K562 (cell line): ENCODE measurements around the gene CYP46A1. TPM values are rescaled to one million over a fixed set of nuclear protein-coding genes. Genes with fewer than 3 reads are reported as not detected.

Source experiments
- ATAC-seq: fragments of 200-7000 bp; cut with Tn5 transposase; 3 replicates; pipeline ENCODE4 v1.9.1; 2020; ENCODE audit warnings: moderate library complexity
- BruUV-seq: library from RNA; stranded (reverse); fragments of 400-500 nt; replicated peaks from 2 replicates; lab custom pipeline; 2021; lab: Mats Ljungman, UMichigan
- CTCF ChIA-PET: fragments of 300-600 bp; formaldehyde crosslinking; extraction: SDS; loops from one replicate; lab custom pipeline; 2021; ENCODE audit warnings: low intra/inter-chr PET ratio; lab: Yijun Ruan, JAX
- POLR2A ChIA-PET: fragments of 300-600, 350-650 bp; sonication (Branson Sonifier 250); formaldehyde crosslinking; extraction: SDS; loops from one replicate; lab custom pipeline; 2021; ENCODE audit warnings: antibody characterized with exemption, inconsistent platforms; lab: Yijun Ruan, JAX
- DNase-seq, 4 experiments: peaks; one replicate each; pipeline versions ENCODE4 v3.0.0 to v3.0.0-alpha.2; 2011 to 2018; ENCODE audit warnings: low spot score in 3 of 4, mixed read lengths in 3 of 4; ENCODE audit errors: extremely low read depth in 1 of 4
- FAIRE-seq: peaks from 2 replicates; lab custom pipeline; 2011; peaks lifted over from hg19 to GRCh38; lab: Jason Lieb, UNC
- H2AFZ ChIP-seq: 2 replicates; pipeline ENCODE4 v1.6.0; 2011; ENCODE audit warnings: low read depth, low read length, control low read depth, inconsistent platforms
- H3K27ac ChIP-seq: fragments of 200-600 bp; 3 replicates; pipeline ENCODE4 v1.8.0; 2011; ENCODE audit warnings: low read depth, mild to moderate bottlenecking, control low read depth, inconsistent platforms, low read length, moderate library complexity, mixed read lengths; ENCODE audit errors: extremely low read depth
- H3K27me3 ChIP-seq, 2 experiments: fragments of 300-600 bp in 1 of 2; 2 replicates in 1 of 2; 3 replicates in 1 of 2; pipeline versions ENCODE4 v1.6.0 to v1.8.0; 2011; ENCODE audit warnings: inconsistent platforms in 2 of 2, low read length in 2 of 2, mild to moderate bottlenecking in 1 of 2, mixed read lengths in 1 of 2, moderate library complexity in 1 of 2; ENCODE audit not compliant: control insufficient read depth in 2 of 2, insufficient read depth in 2 of 2
- H3K36me3 ChIP-seq: fragments of 300-600 bp; 3 replicates; pipeline ENCODE4 v1.8.0; 2011; ENCODE audit warnings: mild to moderate bottlenecking, low read length, inconsistent platforms; ENCODE audit not compliant: control insufficient read depth, insufficient read depth
- H3K4me1 ChIP-seq, 2 experiments: fragments of 200-600 bp in 1 of 2; replicated peaks in 1 of 2; 2 replicates in 1 of 2; 3 replicates in 1 of 2; pipeline versions ENCODE4 v1.5.1 to v1.8.0; 2011; ENCODE audit warnings: inconsistent platforms in 2 of 2, low read length in 2 of 2, mild to moderate bottlenecking in 1 of 2, mixed read lengths in 1 of 2, moderate library complexity in 1 of 2; ENCODE audit not compliant: control insufficient read depth in 2 of 2, insufficient read depth in 2 of 2
- H3K4me2 ChIP-seq: 2 replicates; pipeline ENCODE4 v1.6.1; 2011; ENCODE audit warnings: low read length, control low read depth, inconsistent platforms, mixed read lengths; ENCODE audit not compliant: insufficient read depth
- H3K4me3 ChIP-seq: fragments of 200-600 bp; sonication (generic), shearing (Covaris generic); 2 replicates; pipeline ENCODE4 v1.5.1; 2016; ENCODE audit warnings: control low read depth, inconsistent platforms
- H3K79me2 ChIP-seq: fragments of 200-600 bp; 3 replicates; pipeline ENCODE4 v1.8.0; 2011; ENCODE audit warnings: low read length, inconsistent platforms; ENCODE audit not compliant: control insufficient read depth, insufficient read depth
- H3K9ac ChIP-seq, 2 experiments: 2 replicates each; pipeline versions ENCODE4 v1.6.0 to v1.6.1; 2011; ENCODE audit warnings: low read depth in 2 of 2, low read length in 2 of 2, control low read depth in 1 of 2, inconsistent platforms in 1 of 2, mild to moderate bottlenecking in 1 of 2, mixed read lengths in 1 of 2; ENCODE audit not compliant: insufficient read depth in 1 of 2
- H3K9me1 ChIP-seq: one replicate; pipeline ENCODE4 v1.6.0; 2011; ENCODE audit warnings: inconsistent platforms, mild to moderate bottlenecking, low read length, moderate library complexity; ENCODE audit not compliant: control insufficient read depth, insufficient read depth
- H3K9me3 ChIP-seq: replicated peaks from 2 replicates; pipeline ENCODE4 v1.5.1; 2011; ENCODE audit warnings: low read depth, low read length, inconsistent platforms; ENCODE audit not compliant: control insufficient read depth, insufficient read depth
- H4K20me1 ChIP-seq: replicated peaks from 2 replicates; pipeline ENCODE4 v1.6.1; 2011; ENCODE audit warnings: low read length, inconsistent platforms, mixed read lengths; ENCODE audit not compliant: control insufficient read depth, insufficient read depth
- HOXB6 ChIP-seq: fragments of 250-450 bp; sonication (Bioruptor Pico); IDR thresholded peaks from 2 replicates; pipeline ENCODE4 v1.5.1; 2022; ENCODE audit warnings: mild to moderate bottlenecking, borderline replicate concordance
- WGBS: fragments of 100-300 bp; shearing (Covaris generic); methylation state at CpG from one replicate; pipeline ENCODE4 v1.1.6; 2016; ENCODE audit warnings: low coverage, mixed read lengths; ENCODE audit not compliant: insufficient coverage; ENCODE audit errors: missing lambda C conversion rate; 5-methylcytosine and 5-hydroxymethylcytosine counted together
- in situ Hi-C: fragments of 300-500 bp; cut with MboI; formaldehyde crosslinking; loops from 4 replicates; pipeline ENCODE4 v1.15.0; 2018; ENCODE audit warnings: inconsistent platforms, mixed read lengths
- intact Hi-C: fragments of 100-400 bp; cut with micrococcal nuclease; formaldehyde crosslinking; loops from 2 replicates; pipeline ENCODE4 v1.14.2; 2022
- polyA plus RNA-seq, 8 experiments: library from polyadenylated mRNA; depleted of rRNA in 4 of 8; stranded (reverse) in 5 of 8; unstranded in 3 of 8; fragments of >200 nt; fragmentation: Nextera tagmentation in 2 of 8; fragmentation: Illumina TruSeq in 1 of 8; extraction: Ambion mirVana in 2 of 8; extraction: Trizol in 1 of 8; gene quantifications; 2 replicates each; pipeline versions ENCODE4 v1.2.1 to v1.2.3, GENCODE V29; 2011 to 2014; ENCODE audit warnings: inconsistent platforms in 1 of 8, missing spikeins in 1 of 8
- total RNA-seq, 7 experiments: library from RNA; depleted of rRNA in 6 of 7; stranded (reverse); fragments of >200 nt in 6 of 7; fragmentation: Illumina TruSeq in 2 of 7; extraction: Trizol in 2 of 7; gene quantifications; 2 replicates each; pipeline versions ENCODE4 v1.2.1 to v1.2.3, GENCODE V29; 2011 to 2021; ENCODE audit warnings: low replicate concordance in 1 of 7
- TF ChIP-seq, protein P1 (sequence below): fragments of 250-450 bp; sonication (Bioruptor Pico); IDR thresholded peaks from 2 replicates; pipeline ENCODE4 v1.4.0; 2020; ENCODE audit warnings: borderline replicate concordance

The CYP46A1 gene
- total and polyA plus RNA-seq, 9 of the 15 experiments (the other 6 are each of a cell fraction or from before 2014, with no cell fraction given): not detected

DNA sequence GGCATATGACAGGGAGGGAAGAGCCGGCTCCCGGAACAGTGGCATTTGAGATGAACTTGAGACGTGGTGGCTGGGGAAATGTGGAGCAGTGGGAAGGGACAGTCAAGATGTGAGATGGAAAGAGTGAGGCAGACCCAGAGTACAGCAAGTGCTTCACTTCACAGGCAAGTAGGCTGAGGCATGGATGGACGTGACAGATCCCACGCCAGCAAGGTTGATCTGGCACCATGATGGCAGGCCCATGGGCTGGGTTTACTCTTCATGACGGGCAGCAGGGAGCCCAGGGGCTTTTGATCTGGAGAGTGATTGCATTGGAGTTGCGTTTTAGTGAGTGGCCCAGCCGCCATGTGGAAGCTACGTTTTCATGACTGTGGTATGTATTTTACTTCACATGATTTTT, 91.3 kb downstream of the CYP46A1 start:
- Histone ChIP-seq H3K9me1 (no peaks in the 10 kb centered on the region), H3K9me3 (no peaks in the 10 kb centered on the region), H3K36me3 (no peaks in the 10 kb centered on the region), H3K9ac (no peak overlapping the region), H3K4me1 (no peaks in the 10 kb centered on the region), H3K27me3 (peaks cover 6 to 14% of the 10 kb centered on the region in 2 experiments; a peak in 4 of 5 replicates), H3K27ac (no peak overlapping the region), H4K20me1 (no peaks in the 10 kb centered on the region), H3K79me2 (no peaks in the 10 kb centered on the region), H2AFZ (no peak overlapping the region), H3K4me3 (no peak overlapping the region), H3K4me2 (no peak overlapping the region)
- intact Hi-C loops: no loop called here
- under 1% methylated on average over 9 of the region's 9 CpGs for WGBS
- FAIRE-seq (no peak), DNase-seq (no peak), ATAC-seq (no peak)
- TF ChIP-seq, protein P1, sequence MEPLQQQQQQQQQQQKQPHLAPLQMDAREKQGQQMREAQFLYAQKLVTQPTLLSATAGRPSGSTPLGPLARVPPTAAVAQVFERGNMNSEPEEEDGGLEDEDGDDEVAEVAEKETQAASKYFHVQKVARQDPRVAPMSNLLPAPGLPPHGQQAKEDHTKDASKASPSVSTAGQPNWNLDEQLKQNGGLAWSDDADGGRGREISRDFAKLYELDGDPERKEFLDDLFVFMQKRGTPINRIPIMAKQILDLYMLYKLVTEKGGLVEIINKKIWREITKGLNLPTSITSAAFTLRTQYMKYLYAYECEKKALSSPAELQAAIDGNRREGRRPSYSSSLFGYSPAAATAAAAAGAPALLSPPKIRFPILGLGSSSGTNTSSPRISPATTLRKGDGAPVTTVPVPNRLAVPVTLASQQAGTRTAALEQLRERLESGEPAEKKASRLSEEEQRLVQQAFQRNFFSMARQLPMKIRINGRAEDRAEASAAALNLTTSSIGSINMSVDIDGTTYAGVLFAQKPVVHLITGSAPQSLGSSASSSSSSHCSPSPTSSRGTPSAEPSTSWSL (CRISPR knock-in tag): no peak
- TF ChIP-seq HOXB6 (CRISPR knock-in tag): no peak
- in situ Hi-C loops: no loop called here
- ChIA-PET CTCF (no interaction called here), POLR2A (interaction anchor here (0.6 to 2.2 kb wide), 2 partner anchors 10 to 20 kb away, joined by 4 to 5 read pairs; no protein-coding TSS in a partner anchor)
- BruUV-seq: no TSS peak

Other genes starting within 250 kb of the CYP46A1 start
- 24.4 and 26.5 TPM in 2 replicates for gene SETD3, start 203.4 kb upstream of the CYP46A1 start, total RNA-seq (2014; rRNA removed)
- gene SETD3, start 203.4 kb upstream of the CYP46A1 start, total RNA-seq (2014; rRNA removed; fragmentation: Illumina TruSeq; extraction: Trizol): 35.2 and 43.2 TPM in 2 replicates
- 33.5 and 35.9 TPM in 2 replicates for gene SETD3, start 203.4 kb upstream of the CYP46A1 start, total RNA-seq (2015; rRNA removed; fragmentation: Illumina TruSeq; extraction: Trizol)
- gene SETD3, start 203.4 kb upstream of the CYP46A1 start, total RNA-seq (2021): 32.4 and 36.6 TPM in 2 replicates
- 21.2 and 24.6 TPM in 2 replicates for gene SETD3, start 203.4 kb upstream of the CYP46A1 start, polyA plus RNA-seq (2011; rRNA removed)
- gene SETD3, start 203.4 kb upstream of the CYP46A1 start, polyA plus RNA-seq (2014; fragmentation: Illumina TruSeq; extraction: Trizol): 29.2 and 33.5 TPM in 2 replicates
- gene SETD3, start 203.4 kb upstream of the CYP46A1 start, polyA plus RNA-seq (2014; fragmentation: Nextera tagmentation; extraction: Ambion mirVana): 10 to 100 TPM in 1 of 2 experiments, 1 to 10 TPM in 1; 8.5 to 11.5 TPM
- 23.7 and 24.1 TPM in 2 replicates for gene SETD3, start 203.4 kb upstream of the CYP46A1 start, polyA plus RNA-seq (2014; rRNA removed)
- 15.9 and 20.2 TPM in 2 replicates for gene CCNK, start 202.9 kb upstream of the CYP46A1 start, total RNA-seq (2014; rRNA removed)
- gene CCNK, start 202.9 kb upstream of the CYP46A1 start, total RNA-seq (2014; rRNA removed; fragmentation: Illumina TruSeq; extraction: Trizol): 9.3 and 10.6 TPM in 2 replicates
- 10.1 and 12.9 TPM in 2 replicates for gene CCNK, start 202.9 kb upstream of the CYP46A1 start, total RNA-seq (2015; rRNA removed; fragmentation: Illumina TruSeq; extraction: Trizol)
- gene CCNK, start 202.9 kb upstream of the CYP46A1 start, total RNA-seq (2021): 54.8 and 63.6 TPM in 2 replicates
- gene CCNK, start 202.9 kb upstream of the CYP46A1 start, polyA plus RNA-seq (2011; rRNA removed): 6.6 and 9.0 TPM in 2 replicates
- gene CCNK, start 202.9 kb upstream of the CYP46A1 start, polyA plus RNA-seq (2014; fragmentation: Illumina TruSeq; extraction: Trizol): 74.6 and 84.2 TPM in 2 replicates
- gene CCNK, start 202.9 kb upstream of the CYP46A1 start, polyA plus RNA-seq (2014; fragmentation: Nextera tagmentation; extraction: Ambion mirVana): 10 to 100 TPM in 1 of 2 experiments, 1 to 10 TPM in 1; 5.8 to 16.4 TPM
- gene CCNK, start 202.9 kb upstream of the CYP46A1 start, polyA plus RNA-seq (2014; rRNA removed): 12.5 and 16.9 TPM in 2 replicates
- 6.3 and 13.5 TPM in 2 replicates for gene CCDC85C, start 80.1 kb upstream of the CYP46A1 start, total RNA-seq (2014; rRNA removed)
- gene CCDC85C, start 80.1 kb upstream of the CYP46A1 start, total RNA-seq (2014; rRNA removed; fragmentation: Illumina TruSeq; extraction: Trizol): 3.7 and 5.2 TPM in 2 replicates
- gene CCDC85C, start 80.1 kb upstream of the CYP46A1 start, total RNA-seq (2015; rRNA removed; fragmentation: Illumina TruSeq; extraction: Trizol): 7.0 and 7.2 TPM in 2 replicates
- 22.0 and 22.7 TPM in 2 replicates for gene CCDC85C, start 80.1 kb upstream of the CYP46A1 start, total RNA-seq (2021)
- gene CCDC85C, start 80.1 kb upstream of the CYP46A1 start, polyA plus RNA-seq (2011; rRNA removed): 4.2 and 5.4 TPM in 2 replicates
- 6.8 and 12.3 TPM in 2 replicates for gene CCDC85C, start 80.1 kb upstream of the CYP46A1 start, polyA plus RNA-seq (2014; fragmentation: Illumina TruSeq; extraction: Trizol)
- under 1 TPM; 0.18 to 0.27 TPM for gene CCDC85C, start 80.1 kb upstream of the CYP46A1 start, polyA plus RNA-seq (2014; fragmentation: Nextera tagmentation; extraction: Ambion mirVana)
- 7.2 and 9.7 TPM in 2 replicates for gene CCDC85C, start 80.1 kb upstream of the CYP46A1 start, polyA plus RNA-seq (2014; rRNA removed)
- gene HHIPL1, start 39.2 kb upstream of the CYP46A1 start, total RNA-seq (2014; rRNA removed): not detected in 2 replicates
- gene HHIPL1, start 39.2 kb upstream of the CYP46A1 start, total RNA-seq (2014; rRNA removed; fragmentation: Illumina TruSeq; extraction: Trizol): not detected in 2 replicates
- gene HHIPL1, start 39.2 kb upstream of the CYP46A1 start, total RNA-seq (2015; rRNA removed; fragmentation: Illumina TruSeq; extraction: Trizol): not detected in 2 replicates
- not detected in 2 replicates for gene HHIPL1, start 39.2 kb upstream of the CYP46A1 start, total RNA-seq (2021)
- not detected in 2 replicates for gene HHIPL1, start 39.2 kb upstream of the CYP46A1 start, polyA plus RNA-seq (2011; rRNA removed)
- gene HHIPL1, start 39.2 kb upstream of the CYP46A1 start, polyA plus RNA-seq (2014; fragmentation: Illumina TruSeq; extraction: Trizol): not detected in 2 replicates
- not detected for gene HHIPL1, start 39.2 kb upstream of the CYP46A1 start, polyA plus RNA-seq (2014; fragmentation: Nextera tagmentation; extraction: Ambion mirVana)
- not detected in 2 replicates for gene HHIPL1, start 39.2 kb upstream of the CYP46A1 start, polyA plus RNA-seq (2014; rRNA removed)
- 0.12 TPM in 1 of 2 replicates, not detected in the other for gene EML1, start 109.1 kb downstream of the CYP46A1 start, total RNA-seq (2014; rRNA removed)
- gene EML1, start 109.1 kb downstream of the CYP46A1 start, total RNA-seq (2014; rRNA removed; fragmentation: Illumina TruSeq; extraction: Trizol): 0.13 and 0.29 TPM in 2 replicates
- 0.11 and 0.14 TPM in 2 replicates for gene EML1, start 109.1 kb downstream of the CYP46A1 start, total RNA-seq (2015; rRNA removed; fragmentation: Illumina TruSeq; extraction: Trizol)
- 0.25 and 0.35 TPM in 2 replicates for gene EML1, start 109.1 kb downstream of the CYP46A1 start, total RNA-seq (2021)
- 0.07 and 0.16 TPM in 2 replicates for gene EML1, start 109.1 kb downstream of the CYP46A1 start, polyA plus RNA-seq (2011; rRNA removed)
- 0.06 and 0.07 TPM in 2 replicates for gene EML1, start 109.1 kb downstream of the CYP46A1 start, polyA plus RNA-seq (2014; fragmentation: Illumina TruSeq; extraction: Trizol)
- gene EML1, start 109.1 kb downstream of the CYP46A1 start, polyA plus RNA-seq (2014; fragmentation: Nextera tagmentation; extraction: Ambion mirVana): under 1 TPM in 1 of 2 experiments, not detected in 1; 0.01 TPM
- gene EML1, start 109.1 kb downstream of the CYP46A1 start, polyA plus RNA-seq (2014; rRNA removed): 0.03 and 0.77 TPM in 2 replicates